Neural cell (in vitro differentiated cells): ENCODE results near the gene REEP5.

Experiments used
- CTCF ChIP-seq: fragments of 450-650 bp; IDR thresholded peaks from 2 replicates; pipeline ENCODE4 v1.5.1; 2014; ENCODE audit warnings: antibody characterized with exemption, mild to moderate bottlenecking, moderate library complexity; ENCODE audit not compliant: poor library complexity, severe bottlenecking
- EP300 ChIP-seq: fragments of 450-650 bp; conservative IDR thresholded peaks from 2 replicates; pipeline ENCODE4 v1.6.1; 2014; ENCODE audit warnings: antibody characterized with exemption, mild to moderate bottlenecking, moderate library complexity; ENCODE audit not compliant: poor library complexity, severe bottlenecking
- EZH2 ChIP-seq: fragments of 200-600, 300-800 bp; shearing (Covaris generic), sonication (generic); IDR thresholded peaks from 2 replicates; pipeline ENCODE4 v1.6.1; 2014; ENCODE audit warnings: antibody characterized with exemption, low read length, borderline replicate concordance, mild to moderate bottlenecking; ENCODE audit not compliant: insufficient read depth, poor library complexity, severe bottlenecking
- MXI1 ChIP-seq: fragments of 450-650 bp; conservative IDR thresholded peaks from 2 replicates; pipeline ENCODE4 v1.6.1; 2014; ENCODE audit warnings: antibody characterized with exemption, mild to moderate bottlenecking; ENCODE audit not compliant: poor library complexity, severe bottlenecking
- POLR2AphosphoS5 ChIP-seq: IDR thresholded peaks from 2 replicates; pipeline ENCODE4 v1.6.1; 2012
- RAD21 ChIP-seq: fragments of 450-650 bp; conservative IDR thresholded peaks from 2 replicates; pipeline ENCODE4 v1.6.1; 2014; ENCODE audit warnings: antibody characterized with exemption, mild to moderate bottlenecking, moderate library complexity
- REST ChIP-seq: IDR thresholded peaks from 2 replicates; pipeline ENCODE4 v1.6.1; 2012; ENCODE audit warnings: borderline replicate concordance
- SMC3 ChIP-seq: fragments of 450-650 bp; conservative IDR thresholded peaks from 2 replicates; pipeline ENCODE4 v1.6.1; 2014; ENCODE audit warnings: antibody characterized with exemption, mild to moderate bottlenecking, moderate library complexity; ENCODE audit not compliant: poor library complexity
- TAF1 ChIP-seq: IDR thresholded peaks from 2 replicates; pipeline ENCODE4 v1.6.1; 2012; ENCODE audit warnings: low read depth

GRCh38 chr5:112857866-112858265 is 64.2 kb downstream of the REEP5 start:
- no peak for TF ChIP-seq CTCF
- no peak for TF ChIP-seq SMC3
- no peak for TF ChIP-seq EZH2
- TF ChIP-seq POLR2AphosphoS5 = no peak
- no peak for TF ChIP-seq RAD21
- TF ChIP-seq EP300 = no peak
- TF ChIP-seq TAF1 = no peak
- no peak for TF ChIP-seq REST
- no peak for TF ChIP-seq MXI1
